Spleen (tissue), 11 donors: ENCODE data around the gene TBX10. TPM values are rescaled to one million over a fixed set of nuclear protein-coding genes. Genes with fewer than 3 reads are reported as not detected.

ENCODE experiments used
- DNase-seq: peaks from one replicate; pipeline ENCODE4 v3.0.0-alpha.2; 2020
- H3K27ac ChIP-seq, 8 donors: fragments of 200-600 bp; sonication (generic) in 7 of 8; 1 replicate in 4 of 8; 2 replicates in 4 of 8; pipeline versions ENCODE4 v1.5.0 to v1.8.0; 2016 to 2021; ENCODE audit warnings: inconsistent platforms in 4 of 8, mild to moderate bottlenecking in 4 of 8, moderate library complexity in 1 of 8
- H3K27me3 ChIP-seq, 7 donors: fragments of 200-600 bp; sonication (generic) in 6 of 7; replicated peaks in 1 of 7; 1 replicate in 4 of 7; 2 replicates in 3 of 7; pipeline versions ENCODE4 v1.5.0 to v1.8.0; 2016 to 2021; ENCODE audit warnings: inconsistent platforms in 3 of 7, mild to moderate bottlenecking in 1 of 7
- H3K36me3 ChIP-seq, 6 donors: fragments of 200-600 bp; sonication (generic) in 5 of 6; 1 replicate in 4 of 6; 2 replicates in 2 of 6; pipeline versions ENCODE4 v1.5.0 to v1.8.0; 2016 to 2021; ENCODE audit warnings: inconsistent platforms in 2 of 6
- H3K4me1 ChIP-seq, 6 donors: fragments of 200-600 bp; sonication (generic) in 5 of 6; 1 replicate in 3 of 6; 2 replicates in 3 of 6; pipeline versions ENCODE4 v1.5.0 to v1.8.0; 2016 to 2021; ENCODE audit warnings: inconsistent platforms in 3 of 6
- H3K4me3 ChIP-seq, 8 donors: fragments of 200-600 bp; sonication (generic) in 7 of 8; 1 replicate in 4 of 8; 2 replicates in 4 of 8; pipeline versions ENCODE4 v1.5.0 to v1.8.0; 2016 to 2021; ENCODE audit warnings: inconsistent platforms in 4 of 8, mild to moderate bottlenecking in 4 of 8, moderate library complexity in 2 of 8
- H3K9me3 ChIP-seq, 8 donors: fragments of 200-600 bp; sonication (generic) in 7 of 8; 1 replicate in 4 of 8; 2 replicates in 4 of 8; pipeline versions ENCODE4 v1.5.0 to v1.8.0; 2016 to 2021; ENCODE audit warnings: inconsistent platforms in 4 of 8
- POLR2A ChIP-seq, 3 donors: fragments of 450-650 bp; IDR thresholded peaks; one replicate each; pipeline ENCODE4 v1.5.1; 2017; ENCODE audit warnings: antibody characterized with exemption in 3 of 3, mild to moderate bottlenecking in 1 of 3
- POLR2AphosphoS5 ChIP-seq, 3 donors: sonication (generic); formaldehyde crosslinking; IDR thresholded peaks; one replicate each; pipeline ENCODE4 v1.5.1; 2017; ENCODE audit warnings: antibody characterized with exemption in 3 of 3
- WGBS, 5 donors: extraction: QIAGEN DNeasy Blood & Tissue Kit in 3 of 5; methylation state at CpG; one replicate each; pipeline versions ENCODE4 v1.1.5 to v1.1.7; 2013 to 2018; 5-methylcytosine and 5-hydroxymethylcytosine counted together
- intact Hi-C: fragments of 100-400 bp; cut with DNase I; formaldehyde crosslinking; loops from one replicate; pipeline ENCODE4 v1.15.0; 2023; ENCODE audit warnings: low total_unique reads
- polyA plus RNA-seq, 3 donors: library from polyadenylated mRNA; stranded (reverse); fragments of 200-250 nt; gene quantifications; one replicate each; pipeline ENCODE4 v1.2.1, GENCODE V29; 2013
- total RNA-seq, 7 donors: library from RNA; depleted of rRNA in 3 of 7; stranded (reverse); fragments of >200 nt in 3 of 7; fragmentation: NEBNext Ultra II Directional in 4 of 7; extraction: Animal tissue kit (Norgen Biotek cat#: 25700) in 4 of 7; gene quantifications; one replicate each; pipeline versions ENCODE4 v1.1.0 to v1.2.1, GENCODE V29; 2016 to 2021
- TF ChIP-seq, protein P1 (sequence below), 11 experiments: fragments of 200-600 bp in 7 of 11; fragments of 450-650 bp in 4 of 11; sonication (generic) in 4 of 11; IDR thresholded peaks in 8 of 11; conservative IDR thresholded peaks in 3 of 11; 1 replicate in 7 of 11; 2 replicates in 4 of 11; pipeline versions ENCODE4 v1.4.0 to v1.8.0; 2016 to 2021; ENCODE audit warnings: antibody characterized with exemption in 11 of 11, inconsistent platforms in 4 of 11, mild to moderate bottlenecking in 1 of 11
- donor health status: healthy with polysubstance abuse.
- donor health status: DM: no; HTN: no; CAD: no; lungs with moderate emphysema.
- donor health status: DM: no; HTN: no; CAD: no.
- donor health status: Bipolar disorder and iron deficiency.
- donor health status: healthy.
- donor health status: DM: no; HTN: no; CAD: no.
- donor health status: DM: yes; HTN: yes; CAD: no.

TBX10 gene
- total and polyA plus RNA-seq, 10 donors, result 0.08 TPM; not detected in 9

DNA sequence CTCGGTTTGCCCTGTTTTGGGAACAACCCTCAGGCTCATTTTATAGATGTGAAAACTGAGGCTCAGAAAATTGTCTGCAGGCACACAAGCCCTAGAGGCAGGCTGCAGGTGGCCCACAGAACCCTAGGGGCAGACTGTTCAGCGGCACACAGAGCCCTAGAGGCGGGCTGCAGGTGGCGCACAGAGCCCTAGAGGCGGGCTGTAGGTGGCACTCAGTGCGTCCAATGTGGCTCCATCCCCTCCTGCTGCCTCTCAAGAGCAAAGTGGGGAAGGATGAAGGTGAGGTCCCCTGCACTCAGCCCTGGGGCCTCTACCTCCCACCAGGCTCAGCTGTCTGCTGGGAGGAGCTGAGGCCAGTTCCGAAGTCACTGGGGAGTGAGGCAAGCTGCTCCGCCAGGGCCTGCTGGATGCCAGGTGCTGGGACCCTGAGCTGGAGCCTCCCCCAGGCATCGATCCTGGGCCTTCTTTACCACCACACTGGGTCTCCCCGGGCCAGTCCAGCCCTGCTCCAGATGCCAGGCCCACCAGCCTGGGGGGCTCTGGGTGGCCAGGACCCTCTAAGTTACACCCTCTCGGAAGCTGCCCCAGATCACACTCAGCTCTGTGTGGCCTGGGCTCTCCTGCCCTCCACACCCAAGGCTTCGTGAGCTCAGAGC is 8.7 kb upstream of the TBX10 start:
- no peaks in the 10 kb centered on the region for H3K36me3 ChIP-seq
- peak overlapping the region in 1 of 8 donors; percentile 39 for H3K4me3 ChIP-seq
- DNase-seq, result peak; percentile 91
- peaks cover 0 to 10% (median 5%) of the 10 kb centered on the region in 8 donors for H3K9me3 ChIP-seq
- peaks cover 38 to 70% (median 58%) of the 10 kb centered on the region in 6 donors for H3K4me1 ChIP-seq
- intact Hi-C loops, result no loop called here
- WGBS, 5 donors, result 23 to 48% (median 39%) methylated on average over 8 to 12 of the region's 12 CpGs
- H3K27me3 ChIP-seq, result peaks cover 0 to 23% (median 0%) of the 10 kb centered on the region in 7 donors
- peak overlapping the region in 5 of 8 donors; percentile 33 to 68 (median 48) for H3K27ac ChIP-seq
- TF ChIP-seq, protein P1, sequence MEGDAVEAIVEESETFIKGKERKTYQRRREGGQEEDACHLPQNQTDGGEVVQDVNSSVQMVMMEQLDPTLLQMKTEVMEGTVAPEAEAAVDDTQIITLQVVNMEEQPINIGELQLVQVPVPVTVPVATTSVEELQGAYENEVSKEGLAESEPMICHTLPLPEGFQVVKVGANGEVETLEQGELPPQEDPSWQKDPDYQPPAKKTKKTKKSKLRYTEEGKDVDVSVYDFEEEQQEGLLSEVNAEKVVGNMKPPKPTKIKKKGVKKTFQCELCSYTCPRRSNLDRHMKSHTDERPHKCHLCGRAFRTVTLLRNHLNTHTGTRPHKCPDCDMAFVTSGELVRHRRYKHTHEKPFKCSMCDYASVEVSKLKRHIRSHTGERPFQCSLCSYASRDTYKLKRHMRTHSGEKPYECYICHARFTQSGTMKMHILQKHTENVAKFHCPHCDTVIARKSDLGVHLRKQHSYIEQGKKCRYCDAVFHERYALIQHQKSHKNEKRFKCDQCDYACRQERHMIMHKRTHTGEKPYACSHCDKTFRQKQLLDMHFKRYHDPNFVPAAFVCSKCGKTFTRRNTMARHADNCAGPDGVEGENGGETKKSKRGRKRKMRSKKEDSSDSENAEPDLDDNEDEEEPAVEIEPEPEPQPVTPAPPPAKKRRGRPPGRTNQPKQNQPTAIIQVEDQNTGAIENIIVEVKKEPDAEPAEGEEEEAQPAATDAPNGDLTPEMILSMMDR (IDR thresholded peaks at IDR 0.05 in 8 of 11, conservative IDR thresholded peaks at IDR 0.05 in 3 of 11), result peak; percentile 37 to 62 (median 50)
- TF ChIP-seq POLR2A (IDR thresholded peaks at IDR 0.05), result no peak
- TF ChIP-seq POLR2AphosphoS5 (IDR thresholded peaks at IDR 0.05), result peak in 2 of 3 donors; percentile 18 to 30

DNA sequence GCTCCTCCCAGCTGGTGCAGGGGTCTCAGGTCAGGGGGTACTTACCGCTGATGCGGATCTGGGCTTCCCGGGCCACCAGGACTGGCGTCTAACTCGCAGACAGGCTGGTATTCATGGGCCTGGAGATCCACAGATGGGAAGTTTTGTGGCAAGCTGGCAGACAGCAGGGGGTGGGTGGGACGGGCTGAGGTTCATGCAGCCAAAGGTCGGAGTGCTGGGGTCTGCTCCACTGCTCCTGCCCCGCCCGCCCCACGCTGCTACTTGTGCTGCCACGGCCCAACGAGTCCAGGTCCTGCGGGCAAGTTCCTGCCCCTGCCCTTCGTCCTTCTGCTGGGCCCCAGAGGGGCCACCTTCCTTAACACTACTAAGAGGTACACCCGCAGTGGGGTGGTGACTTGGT is 7.9 kb upstream of the TBX10 start:
- intact Hi-C loops, result no loop called here
- H3K4me3 ChIP-seq, result no peak overlapping the region
- no peak for DNase-seq
- peaks cover 38 to 70% (median 58%) of the 10 kb centered on the region in 6 donors for H3K4me1 ChIP-seq
- peak overlapping the region in 1 of 8 donors; percentile 68 for H3K27ac ChIP-seq
- 23 to 39% (median 36%) methylated on average over 7 to 15 of the region's 15 CpGs for WGBS, 5 donors
- peaks cover 0 to 10% (median 5%) of the 10 kb centered on the region in 8 donors for H3K9me3 ChIP-seq
- H3K27me3 ChIP-seq, result peaks cover 0 to 23% (median 0%) of the 10 kb centered on the region in 7 donors
- TF ChIP-seq, protein P1 (IDR thresholded peaks at IDR 0.05 in 8 of 11, conservative IDR thresholded peaks at IDR 0.05 in 3 of 11), result no peak
- no peak for TF ChIP-seq POLR2AphosphoS5 (IDR thresholded peaks at IDR 0.05)
- TF ChIP-seq POLR2A (IDR thresholded peaks at IDR 0.05), result no peak
- no peaks in the 10 kb centered on the region for H3K36me3 ChIP-seq

DNA sequence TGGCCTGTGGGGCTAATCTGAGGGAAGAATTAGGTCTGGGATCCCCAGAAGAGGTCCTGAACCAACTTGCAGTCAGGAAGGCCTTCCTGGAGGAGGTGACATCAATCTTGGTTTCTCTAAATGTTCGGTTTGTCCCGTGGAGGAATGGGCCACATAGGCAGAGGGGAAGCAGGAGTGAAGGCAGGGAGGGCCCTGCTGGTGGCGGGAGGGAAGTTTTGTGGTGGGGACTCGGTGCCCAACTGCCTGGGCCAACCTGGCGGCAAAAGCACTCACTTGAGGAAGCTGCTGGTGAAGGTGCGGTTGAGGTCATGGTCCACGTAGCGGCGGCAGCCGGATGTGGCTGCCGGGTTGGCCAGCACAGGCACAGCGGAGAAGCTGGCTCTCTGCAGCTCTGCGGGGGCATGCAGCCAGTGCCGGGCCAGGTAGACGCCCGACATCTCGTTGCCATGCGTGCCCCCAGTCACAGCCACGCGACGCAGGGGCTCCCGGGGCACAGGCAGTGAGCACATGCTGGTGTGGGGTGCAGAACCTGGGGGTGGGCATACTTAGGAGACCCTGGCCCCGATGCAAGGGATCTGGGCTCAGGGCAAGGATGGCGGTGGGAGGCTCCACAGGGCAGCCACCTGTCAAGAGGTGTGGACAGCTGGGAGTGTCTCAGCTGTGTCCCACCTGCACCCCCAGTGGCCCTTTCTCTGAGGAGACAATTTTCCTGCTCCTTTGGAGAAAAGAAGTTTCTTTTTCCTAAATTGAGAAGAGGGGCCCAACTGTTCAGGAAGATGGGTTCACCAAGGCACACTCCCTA is 7.2 kb upstream of the TBX10 start:
- WGBS, 5 donors, result 17 to 29% (median 22%) methylated on average over 6 to 24 of the region's 24 CpGs
- Histone ChIP-seq H3K36me3 (no peaks in the 10 kb centered on the region), H3K4me1 (peaks cover 38 to 70% (median 58%) of the 10 kb centered on the region in 6 donors), H3K27ac (peak overlapping the region in 3 of 8 donors; percentile 11 to 68 (median 20)), H3K27me3 (peaks cover 0 to 24% (median 0%) of the 10 kb centered on the region in 7 donors), H3K9me3 (peaks cover 0 to 10% (median 5%) of the 10 kb centered on the region in 8 donors), H3K4me3 (peak overlapping the region in 3 of 8 donors; percentile 5 to 47 (median 10))
- peak; percentile 59 to 86 (median 82) for TF ChIP-seq POLR2AphosphoS5 (IDR thresholded peaks at IDR 0.05)
- TF ChIP-seq POLR2A (IDR thresholded peaks at IDR 0.05), result no peak
- TF ChIP-seq, protein P1 (IDR thresholded peaks at IDR 0.05 in 8 of 11, conservative IDR thresholded peaks at IDR 0.05 in 3 of 11), result peak in 9 of 11 experiments; percentile 20 to 51 (median 40)
- peak; percentile 93 for DNase-seq
- intact Hi-C loops, result no loop called here
